ENCODE results near the gene CRYZ.
"Not testable (repeated sequence)": the region's sequence is repeated elsewhere in the genome, so short reads cannot be mapped to it uniquely, and the experiment has no call there.

The CRYZ gene

GRCh38 chr1:74679811-74680210, 53.0 kb downstream of the CRYZ start:
- DNase-seq, result no peak

GRCh38 chr1:74677926-74678325, 54.9 kb downstream of the CRYZ start:
- DNase-seq, result no peak

GRCh38 chr1:74674278-74675048, 58.4 kb downstream of the CRYZ start:
- no peak for DNase-seq

- DNase-seq, result no peak
These were observed 59.3 kb downstream of the CRYZ start, which contains the start of gene ERICH3 for GRCh38 chr1:74673351-74674111. Gene ERICH3, minus strand, starts transcription at chr1:74673792. Its CDS starts 273 bp downstream, at chr1:74673519.

GRCh38 chr1:74670866-74671265, 62.0 kb downstream of the CRYZ start:
- not testable (repeated sequence) for DNase-seq

Data from KG1 (cell line).